Measurements from ENCODE around the gene ALPI.
A peak's percentile ranks its signal among the peaks of the same experiment; 100 is the strongest.
"Not testable (repeated sequence)": the region's sequence is repeated elsewhere in the genome, so short reads cannot be mapped to it uniquely, and the experiment has no call there.

Gene ALPI

DNA sequence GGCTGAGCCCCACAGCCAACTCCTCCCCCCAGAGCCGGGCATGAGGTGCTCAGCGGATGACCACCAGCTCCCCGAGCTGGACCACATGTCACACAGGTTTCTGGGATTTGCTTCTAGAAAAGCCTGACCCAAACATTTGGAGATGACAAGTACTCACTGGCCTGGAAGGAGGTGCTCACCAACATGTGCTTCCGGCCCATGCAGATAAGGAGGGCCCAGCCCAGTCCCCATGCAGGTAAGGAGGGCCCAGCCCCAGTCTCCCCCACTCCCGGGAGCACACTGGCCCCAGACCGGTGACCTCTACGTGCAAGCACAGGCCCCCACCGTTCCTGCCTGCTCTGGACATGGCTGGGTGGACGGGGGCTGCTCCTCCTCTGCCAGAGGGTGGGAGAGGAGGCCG is 14.0 kb upstream of the ALPI start:
- not testable (repeated sequence) for H3K36me3 ChIP-seq (ENCODE audit: control insufficient read depth, insufficient read depth, low read length); H2AK5ac ChIP-seq (ENCODE audit: low read length); H4K8ac ChIP-seq (ENCODE audit: low read depth, low read length); H3K23ac ChIP-seq (ENCODE audit: low read length); H3K4ac ChIP-seq (ENCODE audit: low read depth, low read length); H2BK120ac ChIP-seq (ENCODE audit: low read depth, low read length); H3K27ac ChIP-seq (ENCODE audit: low read depth, low read length); H3K79me1 ChIP-seq (ENCODE audit: low read length); H3K4me1 ChIP-seq (ENCODE audit: control insufficient read depth, low read depth, low read length); H2BK15ac ChIP-seq (replicated peaks; ENCODE audit: low read depth); H3K18ac ChIP-seq (ENCODE audit: low read length); H3K9ac ChIP-seq (ENCODE audit: low read length); H4K5ac ChIP-seq (ENCODE audit: low read length); H3K4me3 ChIP-seq (ENCODE audit: low read length); DNase-seq; H2BK5ac ChIP-seq (ENCODE audit: low read length); H3K4me2 ChIP-seq (ENCODE audit: low read length); H3K56ac ChIP-seq (ENCODE audit: low read length); H3K27me3 ChIP-seq (ENCODE audit: insufficient read depth, low read length, poor library complexity); H3K79me2 ChIP-seq (ENCODE audit: control insufficient read depth, insufficient read depth, low read length)
- WGBS (ENCODE audit: extremely low coverage, insufficient coverage, low lambda C conversion rate) = no CpG with 5 or more reads among the region's 10 CpGs

DNA sequence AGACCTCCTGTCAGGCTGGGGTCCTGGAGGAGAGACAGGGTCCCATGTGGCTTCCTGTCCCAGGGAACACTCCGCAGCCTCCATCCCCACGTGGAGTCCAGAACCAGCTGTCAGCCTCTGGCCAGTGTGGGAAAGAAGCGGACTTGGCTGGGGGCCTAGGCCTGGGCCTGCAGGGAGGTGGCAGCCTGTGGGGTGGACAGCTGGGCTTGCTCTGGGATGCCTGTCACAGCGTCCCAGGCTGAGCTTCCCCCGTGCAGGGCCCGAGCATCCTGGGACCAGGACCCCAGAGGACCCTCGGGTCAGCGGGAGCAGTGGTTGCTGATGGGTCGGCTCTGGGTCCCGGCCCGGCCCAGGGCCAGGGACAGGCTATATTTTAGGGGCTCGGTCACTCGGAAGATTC is 13.5 kb upstream of the ALPI start:
- H3K27ac ChIP-seq (ENCODE audit: low read depth, low read length); H3K4me1 ChIP-seq (ENCODE audit: control insufficient read depth, low read depth, low read length); H3K4ac ChIP-seq (ENCODE audit: low read depth, low read length); H3K56ac ChIP-seq (ENCODE audit: low read length); H2BK5ac ChIP-seq (ENCODE audit: low read length); H4K5ac ChIP-seq (ENCODE audit: low read length); H2BK15ac ChIP-seq (replicated peaks; ENCODE audit: low read depth); H2AK5ac ChIP-seq (ENCODE audit: low read length); H3K23ac ChIP-seq (ENCODE audit: low read length); H3K79me1 ChIP-seq (ENCODE audit: low read length); H3K36me3 ChIP-seq (ENCODE audit: control insufficient read depth, insufficient read depth, low read length); H3K4me3 ChIP-seq (ENCODE audit: low read length); H3K27me3 ChIP-seq (ENCODE audit: insufficient read depth, low read length, poor library complexity); H3K79me2 ChIP-seq (ENCODE audit: control insufficient read depth, insufficient read depth, low read length); DNase-seq; H3K9ac ChIP-seq (ENCODE audit: low read length); H4K8ac ChIP-seq (ENCODE audit: low read depth, low read length); H3K4me2 ChIP-seq (ENCODE audit: low read length); H2BK120ac ChIP-seq (ENCODE audit: low read depth, low read length); H3K18ac ChIP-seq (ENCODE audit: low read length): not testable (repeated sequence)
- WGBS (ENCODE audit: extremely low coverage, insufficient coverage, low lambda C conversion rate) = no CpG with 5 or more reads among the region's 13 CpGs

DNA sequence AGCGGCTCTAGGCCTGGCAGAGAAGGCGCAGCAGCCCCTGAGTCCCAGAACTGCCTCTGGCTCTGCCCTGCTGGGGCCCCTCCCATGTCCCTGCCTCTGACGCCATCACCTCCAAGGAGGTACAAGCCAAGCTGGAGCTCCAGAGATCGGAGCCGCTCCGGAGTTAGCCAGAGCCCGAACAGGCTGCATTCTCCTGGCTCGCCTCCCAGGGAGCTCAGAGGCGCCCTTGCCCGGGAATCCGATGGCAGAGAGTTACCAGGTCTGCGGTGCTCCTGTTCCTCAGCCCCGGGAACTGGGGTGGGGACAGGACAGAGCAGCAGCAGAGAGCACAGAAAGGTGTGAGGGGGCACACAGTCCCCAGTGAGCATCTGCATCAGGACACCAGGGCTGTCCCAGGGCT is 12.9 kb upstream of the ALPI start:
- not testable (repeated sequence) for H3K4ac ChIP-seq (ENCODE audit: low read depth, low read length); H3K36me3 ChIP-seq (ENCODE audit: control insufficient read depth, insufficient read depth, low read length); H2BK15ac ChIP-seq (replicated peaks; ENCODE audit: low read depth); H3K4me1 ChIP-seq (ENCODE audit: control insufficient read depth, low read depth, low read length); H3K9ac ChIP-seq (ENCODE audit: low read length); H3K4me2 ChIP-seq (ENCODE audit: low read length); H2BK5ac ChIP-seq (ENCODE audit: low read length); H4K5ac ChIP-seq (ENCODE audit: low read length); H3K27me3 ChIP-seq (ENCODE audit: insufficient read depth, low read length, poor library complexity); H3K56ac ChIP-seq (ENCODE audit: low read length); H3K23ac ChIP-seq (ENCODE audit: low read length); H2AK5ac ChIP-seq (ENCODE audit: low read length); H4K8ac ChIP-seq (ENCODE audit: low read depth, low read length); H3K79me2 ChIP-seq (ENCODE audit: control insufficient read depth, insufficient read depth, low read length); H3K4me3 ChIP-seq (ENCODE audit: low read length); H3K79me1 ChIP-seq (ENCODE audit: low read length); H3K27ac ChIP-seq (ENCODE audit: low read depth, low read length); DNase-seq; H2BK120ac ChIP-seq (ENCODE audit: low read depth, low read length); H3K18ac ChIP-seq (ENCODE audit: low read length)
- no CpG with 5 or more reads among the region's 13 CpGs for WGBS (ENCODE audit: extremely low coverage, insufficient coverage, low lambda C conversion rate)

DNA sequence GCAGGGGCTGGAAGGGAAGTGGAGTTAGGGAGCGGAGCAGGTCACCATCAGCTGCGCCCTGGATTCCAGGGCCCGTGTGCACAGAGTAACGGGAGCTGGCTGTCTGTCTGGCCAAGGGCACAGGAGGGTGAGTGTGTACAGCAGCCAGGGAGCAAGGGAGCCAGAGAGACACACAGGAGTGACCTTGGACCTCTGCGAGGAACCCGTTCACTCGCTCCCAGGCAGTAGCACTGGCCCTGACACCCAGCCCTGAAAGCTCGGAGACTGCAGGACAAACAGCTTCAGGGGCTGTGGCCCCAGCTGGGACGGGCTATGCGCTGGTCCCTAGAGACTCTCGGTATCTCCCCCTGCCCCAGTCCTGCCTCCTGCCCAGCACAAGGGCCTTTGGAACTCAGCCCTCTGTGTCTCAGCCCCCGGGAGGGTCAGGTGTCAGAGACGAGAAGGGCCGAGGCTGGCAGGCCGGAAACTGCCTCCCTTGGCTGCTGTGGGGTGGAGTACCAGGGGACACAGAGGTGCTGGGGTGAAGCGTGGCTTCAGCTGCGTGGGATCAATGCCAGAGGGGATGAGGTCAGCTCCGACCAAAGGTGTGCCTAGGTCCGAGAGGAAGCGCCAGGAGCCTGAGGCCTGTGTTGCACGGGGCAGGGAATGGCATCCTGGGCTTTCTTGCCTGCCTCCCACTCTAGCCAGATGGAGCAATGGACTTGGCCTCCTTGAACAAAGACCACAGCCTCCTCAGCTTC is 12.1 kb upstream of the ALPI start:
- not testable (repeated sequence) for H3K4ac ChIP-seq (ENCODE audit: low read depth, low read length); H2BK15ac ChIP-seq (replicated peaks; ENCODE audit: low read depth)

DNA sequence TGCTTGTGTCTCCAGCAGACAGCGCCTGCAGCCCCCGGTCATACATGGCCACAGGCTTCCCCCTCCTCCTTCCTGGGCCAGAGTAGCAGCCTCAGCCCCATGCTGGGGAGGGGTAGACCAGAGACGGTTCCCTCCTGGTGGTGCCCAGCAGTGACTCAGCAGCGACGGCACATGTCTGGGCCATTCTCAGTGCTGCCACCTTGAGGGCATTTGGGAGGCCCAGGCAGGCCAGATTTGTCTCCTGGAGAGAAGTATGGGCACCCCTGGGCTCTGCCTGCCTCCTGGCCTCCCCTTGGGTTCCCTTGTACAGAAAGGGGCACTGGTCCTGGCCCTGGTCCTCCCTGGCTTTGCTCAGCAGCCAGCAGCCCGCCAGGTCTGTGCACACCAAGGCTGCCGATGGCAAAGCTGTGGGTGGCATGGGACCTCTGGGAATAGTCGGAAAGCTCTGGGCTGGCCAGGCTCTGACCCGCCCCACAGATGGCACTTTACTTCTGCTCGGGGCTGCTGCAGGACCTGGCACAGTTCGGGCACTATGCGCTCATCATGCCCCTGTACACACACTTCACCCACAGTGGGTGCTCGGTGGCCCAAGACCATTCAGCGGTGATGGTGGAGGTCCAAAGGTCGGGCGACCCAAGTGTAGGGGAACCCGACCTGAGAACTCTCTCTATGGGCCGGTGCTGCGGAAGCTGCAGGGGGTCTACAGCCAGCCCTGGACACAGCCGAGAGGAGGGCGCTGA is 11.4 kb upstream of the ALPI start:
- Histone ChIP-seq H3K36me3 (ENCODE audit: control insufficient read depth, insufficient read depth, low read length) (no peaks in the 10 kb centered on the region), H4K5ac (ENCODE audit: low read length) (no peak overlapping the region), H3K4me2 (ENCODE audit: low read length) (no peak overlapping the region), H3K27me3 (ENCODE audit: insufficient read depth, low read length, poor library complexity) (no peaks in the 10 kb centered on the region), H3K79me2 (ENCODE audit: control insufficient read depth, insufficient read depth, low read length) (no peaks in the 10 kb centered on the region), H2AK5ac (ENCODE audit: low read length) (no peak overlapping the region), H3K4me1 (ENCODE audit: control insufficient read depth, low read depth, low read length) (no peaks in the 10 kb centered on the region), H3K23ac (ENCODE audit: low read length) (no peak overlapping the region), H3K4me3 (ENCODE audit: low read length) (no peak overlapping the region), H3K18ac (ENCODE audit: low read length) (no peak overlapping the region), H3K27ac (ENCODE audit: low read depth, low read length) (no peak overlapping the region), H3K79me1 (ENCODE audit: low read length) (no peaks in the 10 kb centered on the region), H3K4ac (ENCODE audit: low read depth, low read length) (no peak overlapping the region), H3K9ac (ENCODE audit: low read length) (no peak overlapping the region), H2BK120ac (ENCODE audit: low read depth, low read length) (no peak overlapping the region), H3K56ac (ENCODE audit: low read length) (peak overlapping the region; percentile 80), H2BK5ac (ENCODE audit: low read length) (peak overlapping the region; percentile 73), H2BK15ac (replicated peaks; ENCODE audit: low read depth) (no peak overlapping the region), H4K8ac (ENCODE audit: low read depth, low read length) (no peak overlapping the region)
- peak; percentile 85 for DNase-seq
- WGBS (ENCODE audit: extremely low coverage, insufficient coverage, low lambda C conversion rate) = no CpG with 5 or more reads among the region's 21 CpGs

More for the DNA sequence above, 12.1 kb upstream of the ALPI start:
- not testable (repeated sequence) for H3K4me1 ChIP-seq (ENCODE audit: control insufficient read depth, low read depth, low read length); H3K27ac ChIP-seq (ENCODE audit: low read depth, low read length); H3K4me2 ChIP-seq (ENCODE audit: low read length); H3K9ac ChIP-seq (ENCODE audit: low read length); H3K27me3 ChIP-seq (ENCODE audit: insufficient read depth, low read length, poor library complexity); H3K18ac ChIP-seq (ENCODE audit: low read length); H3K79me2 ChIP-seq (ENCODE audit: control insufficient read depth, insufficient read depth, low read length); H2AK5ac ChIP-seq (ENCODE audit: low read length); DNase-seq; H4K8ac ChIP-seq (ENCODE audit: low read depth, low read length); H3K79me1 ChIP-seq (ENCODE audit: low read length); H4K5ac ChIP-seq (ENCODE audit: low read length); H3K36me3 ChIP-seq (ENCODE audit: control insufficient read depth, insufficient read depth, low read length); H2BK120ac ChIP-seq (ENCODE audit: low read depth, low read length); H3K4me3 ChIP-seq (ENCODE audit: low read length)
- peak overlapping the region; percentile 80 for H3K56ac ChIP-seq (ENCODE audit: low read length)
- peak overlapping the region; percentile 66 for H3K23ac ChIP-seq (ENCODE audit: low read length)
- WGBS (ENCODE audit: extremely low coverage, insufficient coverage, low lambda C conversion rate) = no CpG with 5 or more reads among the region's 21 CpGs
- H2BK5ac ChIP-seq (ENCODE audit: low read length) = peak overlapping the region; percentile 73

Measured in mesendoderm (in vitro differentiated cells).